HS-27A (cell line): ENCODE data around the gene MX2.

Experiments used
- DNase-seq: peaks from one replicate; pipeline ENCODE4 v3.0.0-alpha.2; 2012; ENCODE audit warnings: low read depth, missing footprints

The MX2 gene

GRCh38 chr21:41364308-41364707 lies 2.5 kb downstream of the MX2 start:
- DNase-seq, result no peak

GRCh38 chr21:41365377-41366107 lies 3.7 kb downstream of the MX2 start:
- no peak for DNase-seq

GRCh38 chr21:41366522-41367151 lies 4.8 kb downstream of the MX2 start:
- no peak for DNase-seq

GRCh38 chr21:41367301-41367944 lies 5.6 kb downstream of the MX2 start:
- no peak for DNase-seq

GRCh38 chr21:41367945-41368734 lies 6.3 kb downstream of the MX2 start:
- DNase-seq, result no peak

- DNase-seq, result no peak
These were observed 6.9 kb downstream of the MX2 start for GRCh38 chr21:41368735-41369104.

- no peak for DNase-seq
These were observed 7.5 kb downstream of the MX2 start for GRCh38 chr21:41369105-41369919.

GRCh38 chr21:41369920-41370839 lies 8.4 kb downstream of the MX2 start:
- no peak for DNase-seq

GRCh38 chr21:41370840-41371684 lies 9.2 kb downstream of the MX2 start:
- no peak for DNase-seq

GRCh38 chr21:41371685-41372030 lies 9.8 kb downstream of the MX2 start:
- no peak for DNase-seq

- no peak for DNase-seq
These were observed 11.4 kb downstream of the MX2 start for GRCh38 chr21:41373253-41373652.

- DNase-seq, result no peak
These were observed 11.9 kb downstream of the MX2 start for GRCh38 chr21:41373763-41374162.

GRCh38 chr21:41374177-41374712 lies 12.4 kb downstream of the MX2 start:
- no peak for DNase-seq

GRCh38 chr21:41374867-41375533 lies 13.2 kb downstream of the MX2 start:
- DNase-seq, result no peak

- no peak for DNase-seq
These were observed 14.0 kb downstream of the MX2 start for GRCh38 chr21:41375875-41376274.

- DNase-seq, result no peak
These were observed 15.9 kb downstream of the MX2 start for GRCh38 chr21:41377715-41378114.

- DNase-seq, result no peak
These were observed 17.0 kb downstream of the MX2 start for GRCh38 chr21:41378849-41379248.

- no peak for DNase-seq
These were observed 18.1 kb downstream of the MX2 start for GRCh38 chr21:41379901-41380300.

- DNase-seq, result no peak
These were observed 19.9 kb downstream of the MX2 start for GRCh38 chr21:41381731-41382130.
